Chondrocyte (in vitro differentiated cells): ENCODE data around the gene SEPTIN2. TPM values are rescaled to one million over a fixed set of nuclear protein-coding genes. Genes with fewer than 3 reads are reported as not detected.
"Not testable (repeated sequence)": the region's sequence is repeated elsewhere in the genome, so short reads cannot be mapped to it uniquely, and the experiment has no call there.

Experiments
- DNase-seq: peaks from one replicate; pipeline ENCODE4 v3.0.0; 2021; ENCODE audit warnings: mixed read lengths, low spot score
- H3K27ac Mint-ChIP-seq: one replicate; pipeline ENCODE4 v1.8.0; 2021; ENCODE audit warnings: mild to moderate bottlenecking, moderate library complexity, mixed read lengths; ENCODE audit not compliant: unreplicated experiment
- H3K27me3 Mint-ChIP-seq: 2 replicates; pipeline ENCODE4 v1.8.0; 2021; ENCODE audit warnings: low read depth, mixed read lengths
- H3K36me3 Mint-ChIP-seq: 2 replicates; pipeline ENCODE4 v1.8.0; 2021; ENCODE audit warnings: low read depth, mixed read lengths
- H3K4me1 Mint-ChIP-seq: 2 replicates; pipeline ENCODE4 v1.8.0; 2021; ENCODE audit warnings: low read depth, mild to moderate bottlenecking, mixed read lengths
- H3K4me3 Mint-ChIP-seq: one replicate; pipeline ENCODE4 v1.8.0; 2021; ENCODE audit warnings: mild to moderate bottlenecking, moderate library complexity, mixed read lengths; ENCODE audit not compliant: unreplicated experiment
- H3K9me3 Mint-ChIP-seq: 2 replicates; pipeline ENCODE4 v1.8.0; 2021; ENCODE audit warnings: low read depth, mixed read lengths
- CTCF ChIP-seq: fragments of 200-600 bp; sonication (generic); IDR thresholded peaks from 2 replicates; pipeline ENCODE4 v1.5.0; 2021; ENCODE audit warnings: antibody characterized with exemption, mild to moderate bottlenecking, moderate library complexity
- total RNA-seq: library from RNA; stranded (reverse); gene quantifications from 3 replicates; pipeline ENCODE4 v1.2.1, GENCODE V29; 2021

The SEPTIN2 gene
- total RNA-seq, 1 donor from 2014 or later: 465 TPM

- H3K4me1 Mint-ChIP-seq: peaks cover 42% of the 10 kb centered on the region
- peak; percentile 18 for TF ChIP-seq CTCF
- peaks cover 7% of the 10 kb centered on the region for H3K9me3 Mint-ChIP-seq
- H3K27me3 Mint-ChIP-seq: no peaks in the 10 kb centered on the region
- peak overlapping the region; percentile 69 for H3K4me3 Mint-ChIP-seq
- no peak for DNase-seq
- peaks cover 12% of the 10 kb centered on the region for H3K36me3 Mint-ChIP-seq
- peak overlapping the region; percentile 91 for H3K27ac Mint-ChIP-seq
Observed at GRCh38 chr2:241273210-241274020, 42.3 kb upstream of the SEPTIN2 start.

GRCh38 chr2:241274127-241274526 lies 41.6 kb upstream of the SEPTIN2 start:
- Mint-ChIP-seq H3K27me3 (no peaks in the 10 kb centered on the region), H3K36me3 (peaks cover 8% of the 10 kb centered on the region), H3K4me3 (no peak overlapping the region), H3K9me3 (peaks cover 7% of the 10 kb centered on the region), H3K27ac (peak overlapping the region; percentile 29), H3K4me1 (peaks cover 36% of the 10 kb centered on the region)
- TF ChIP-seq CTCF: no peak
- no peak for DNase-seq

GRCh38 chr2:241275504-241275903 lies 40.2 kb upstream of the SEPTIN2 start:
- H3K9me3 Mint-ChIP-seq: peaks cover 7% of the 10 kb centered on the region
- no peak overlapping the region for H3K4me3 Mint-ChIP-seq
- peaks cover 33% of the 10 kb centered on the region for H3K4me1 Mint-ChIP-seq
- H3K27ac Mint-ChIP-seq: no peak overlapping the region
- DNase-seq: no peak
- H3K36me3 Mint-ChIP-seq: peaks cover 7% of the 10 kb centered on the region
- TF ChIP-seq CTCF: no peak
- H3K27me3 Mint-ChIP-seq: no peaks in the 10 kb centered on the region

- TF ChIP-seq CTCF: no peak
- Mint-ChIP-seq H3K4me3 (no peak overlapping the region), H3K27ac (no peak overlapping the region), H3K4me1 (peaks cover 29% of the 10 kb centered on the region), H3K36me3 (peaks cover 6% of the 10 kb centered on the region), H3K27me3 (no peaks in the 10 kb centered on the region), H3K9me3 (peaks cover 7% of the 10 kb centered on the region)
- DNase-seq: no peak
Observed at GRCh38 chr2:241275910-241276309, 39.8 kb upstream of the SEPTIN2 start.

GRCh38 chr2:241278306-241278705 lies 37.4 kb upstream of the SEPTIN2 start:
- H3K4me3 Mint-ChIP-seq, H3K27ac Mint-ChIP-seq, H3K9me3 Mint-ChIP-seq, H3K36me3 Mint-ChIP-seq, H3K27me3 Mint-ChIP-seq, DNase-seq: not testable (repeated sequence)
- H3K4me1 Mint-ChIP-seq: peaks cover 21% of the 10 kb centered on the region

- Mint-ChIP-seq H3K27ac (peak overlapping the region; percentile 81), H3K9me3 (peaks cover 7% of the 10 kb centered on the region)
- no peak for DNase-seq
Observed at GRCh38 chr2:241279413-241279812, 36.3 kb upstream of the SEPTIN2 start.

More at GRCh38 chr2:241279413-241279812, 36.3 kb upstream of the SEPTIN2 start:
- Mint-ChIP-seq H3K4me1 (peaks cover 18% of the 10 kb centered on the region), H3K36me3 (peaks cover 4% of the 10 kb centered on the region), H3K4me3 (no peak overlapping the region), H3K27me3 (no peaks in the 10 kb centered on the region)
- TF ChIP-seq CTCF: no peak
